MM.1S (cell line): ENCODE results near the gene GASK1A.

Experiments used
- DNase-seq: peaks from one replicate; pipeline ENCODE4 v3.0.0-alpha.2; 2015
- H2AFZ ChIP-seq: fragments of 300-600 bp; sonication (generic); 2 replicates; pipeline ENCODE4 v1.6.0; 2016; ENCODE audit warnings: antibody characterized with exemption, low read length
- H3F3A ChIP-seq: fragments of 300-600 bp; sonication (generic); 2 replicates; pipeline ENCODE4 v1.6.1; 2016; ENCODE audit warnings: mild to moderate bottlenecking, antibody characterized with exemption, low read length, moderate library complexity, mixed read lengths; ENCODE audit not compliant: insufficient read depth
- H3K27ac ChIP-seq: fragments of 300-600 bp; sonication (generic); 2 replicates; pipeline ENCODE4 v1.5.1; 2016; ENCODE audit warnings: mild to moderate bottlenecking, low read length
- H3K27me3 ChIP-seq: fragments of 300-600 bp; sonication (generic); replicated peaks from 2 replicates; pipeline ENCODE4 v1.6.0; 2016; ENCODE audit warnings: low read length; ENCODE audit not compliant: insufficient read depth
- H3K36me3 ChIP-seq: fragments of 300-600 bp; sonication (generic); replicated peaks from 2 replicates; pipeline ENCODE4 v1.6.1; 2016; ENCODE audit warnings: mild to moderate bottlenecking, low read length, mixed read lengths; ENCODE audit not compliant: insufficient read depth
- H3K4me1 ChIP-seq: fragments of 300-600 bp; sonication (generic); 2 replicates; pipeline ENCODE4 v1.6.1; 2016; ENCODE audit warnings: low read length, mixed read lengths
- H3K4me2 ChIP-seq: fragments of 300-600 bp; sonication (generic); 2 replicates; pipeline ENCODE4 v1.6.0; 2016; ENCODE audit warnings: low read depth, low read length
- H3K4me3 ChIP-seq: fragments of 300-600 bp; sonication (generic); 2 replicates; pipeline ENCODE4 v1.5.1; 2016; ENCODE audit warnings: low read length, mixed read lengths
- H3K79me2 ChIP-seq: fragments of 300-600 bp; sonication (generic); 2 replicates; pipeline ENCODE4 v1.6.1; 2016; ENCODE audit warnings: mixed run types, low read length, mixed read lengths
- H3K9ac ChIP-seq: fragments of 300-600 bp; sonication (generic); 2 replicates; pipeline ENCODE4 v1.6.1; 2016; ENCODE audit warnings: low read length, mixed read lengths
- H3K9me2 ChIP-seq: fragments of 300-600 bp; sonication (generic); replicated peaks from 2 replicates; pipeline ENCODE4 v1.6.1; 2016; ENCODE audit warnings: mild to moderate bottlenecking, low read length, mixed read lengths; ENCODE audit not compliant: insufficient read depth
- H3K9me3 ChIP-seq: fragments of 300-600 bp; sonication (generic); replicated peaks from 2 replicates; pipeline ENCODE4 v1.6.1; 2016; ENCODE audit warnings: mild to moderate bottlenecking, low read length, mixed read lengths; ENCODE audit not compliant: insufficient read depth
- H4K20me1 ChIP-seq: fragments of 300-600 bp; sonication (generic); 2 replicates; pipeline ENCODE4 v1.6.1; 2016; ENCODE audit warnings: mild to moderate bottlenecking, low read length, moderate library complexity, mixed read lengths; ENCODE audit not compliant: insufficient read depth
- CTCF ChIP-seq: fragments of 300-600 bp; sonication (generic); IDR thresholded peaks from 2 replicates; pipeline ENCODE4 v1.5.1; 2016; ENCODE audit warnings: antibody characterized with exemption, low read length, mixed read lengths
- EZH2 ChIP-seq: fragments of 300-600 bp; sonication (generic); optimal IDR thresholded peaks from 2 replicates; pipeline ENCODE3; 2017; ENCODE audit warnings: low read depth, mild to moderate bottlenecking, antibody characterized with exemption, low read length, mixed read lengths
- EZH2phosphoT487 ChIP-seq: fragments of 300-600 bp; sonication (generic); IDR thresholded peaks from 2 replicates; pipeline ENCODE4 v1.6.1; 2018; ENCODE audit warnings: antibody characterized with exemption, low read length

The GASK1A gene

GRCh38 chr3:43087249-43087776, 108.2 kb downstream of the GASK1A start:
- no peaks in the 10 kb centered on the region for H3F3A ChIP-seq
- DNase-seq, result no peak

DNA sequence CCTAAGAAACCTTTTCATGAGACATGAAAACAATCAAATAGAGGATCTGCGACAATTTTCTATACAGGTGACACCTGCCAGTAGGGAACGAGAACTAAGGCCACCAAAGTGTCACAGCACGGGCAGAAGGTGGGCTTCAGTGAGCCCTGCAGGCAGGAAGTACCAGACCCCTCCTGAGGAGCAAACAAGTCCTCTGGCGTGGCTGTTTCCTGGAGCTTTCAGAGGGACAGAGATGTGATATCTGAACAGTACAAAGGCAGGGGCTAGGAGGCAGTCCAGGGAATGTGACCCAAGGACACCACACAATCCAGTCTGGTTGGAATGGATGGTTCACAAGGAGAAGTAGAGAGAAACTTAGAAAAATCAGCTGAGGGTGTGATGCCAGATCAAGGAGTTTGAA, 110.0 kb downstream of the GASK1A start:
- Histone ChIP-seq H3K9ac (no peak overlapping the region), H4K20me1 (no peaks in the 10 kb centered on the region), H3K36me3 (no peaks in the 10 kb centered on the region), H2AFZ (no peak overlapping the region), H3K79me2 (peaks cover 3% of the 10 kb centered on the region; the same call in 1 of the 2 replicates), H3K4me2 (no peak overlapping the region), H3K9me3 (no peaks in the 10 kb centered on the region), H3K9me2 (no peaks in the 10 kb centered on the region), H3K4me1 (no peaks in the 10 kb centered on the region), H3K4me3 (no peak overlapping the region), H3K27me3 (no peaks in the 10 kb centered on the region), H3F3A (no peaks in the 10 kb centered on the region), H3K27ac (no peak overlapping the region)
- no peak for TF ChIP-seq CTCF
- no peak for TF ChIP-seq EZH2
- TF ChIP-seq EZH2phosphoT487, result no peak
- DNase-seq, result no peak

More at GRCh38 chr3:43087249-43087776, 108.2 kb downstream of the GASK1A start:
- Histone ChIP-seq H4K20me1 (no peaks in the 10 kb centered on the region), H3K79me2 (peaks cover 3% of the 10 kb centered on the region; the same call in 1 of the 2 replicates), H3K9me2 (no peaks in the 10 kb centered on the region), H3K4me3 (no peak overlapping the region), H3K4me1 (no peaks in the 10 kb centered on the region), H3K27me3 (no peaks in the 10 kb centered on the region), H3K36me3 (no peaks in the 10 kb centered on the region), H3K9ac (no peak overlapping the region), H3K4me2 (no peak overlapping the region), H3K9me3 (no peaks in the 10 kb centered on the region), H2AFZ (no peak overlapping the region), H3K27ac (no peak overlapping the region)
- TF ChIP-seq EZH2phosphoT487, result no peak
- TF ChIP-seq CTCF, result no peak
- no peak for TF ChIP-seq EZH2

- peaks cover 3% of the 10 kb centered on the region; the same call in 1 of the 2 replicates for H3K79me2 ChIP-seq
- TF ChIP-seq EZH2phosphoT487 (no peak), EZH2 (no peak), CTCF (no peak)
Observed at GRCh38 chr3:43090238-43090637, 111.1 kb downstream of the GASK1A start.

More at GRCh38 chr3:43090238-43090637, 111.1 kb downstream of the GASK1A start:
- Histone ChIP-seq H3K36me3 (no peaks in the 10 kb centered on the region), H3K9me2 (no peaks in the 10 kb centered on the region), H3K4me3 (no peak overlapping the region), H4K20me1 (no peaks in the 10 kb centered on the region), H3K27ac (no peak overlapping the region), H3K9ac (no peak overlapping the region), H3K4me1 (no peaks in the 10 kb centered on the region), H3K4me2 (no peak overlapping the region), H3K9me3 (no peaks in the 10 kb centered on the region), H2AFZ (no peak overlapping the region), H3F3A (no peaks in the 10 kb centered on the region), H3K27me3 (no peaks in the 10 kb centered on the region)
- no peak for DNase-seq
